ENCODE data around the gene SAT2.
"Not testable (repeated sequence)": the region's sequence is repeated elsewhere in the genome, so short reads cannot be mapped to it uniquely, and the experiment has no call there.

SAT2 gene

DNA sequence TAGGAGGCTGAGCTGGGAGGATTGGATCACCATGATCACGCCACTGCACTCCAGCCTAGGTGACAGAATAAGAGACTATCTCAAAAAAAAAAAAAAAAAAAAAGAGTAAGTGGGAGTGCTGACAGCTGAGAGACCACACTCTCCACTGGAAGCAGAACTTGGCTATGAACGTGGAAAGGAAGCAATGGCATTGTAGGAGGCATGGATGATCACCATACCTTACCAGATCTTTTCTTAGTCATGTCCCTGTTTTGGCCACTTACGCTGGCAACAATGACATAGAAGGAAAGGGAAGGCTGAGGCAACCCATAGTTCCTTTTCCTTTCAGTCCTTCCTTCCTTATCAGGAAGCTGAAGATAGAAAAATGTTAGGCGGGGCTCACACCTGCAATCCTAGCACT, 19.4 kb upstream of the SAT2 start:
- Histone ChIP-seq H3K4me1 (ENCODE audit: insufficient read depth, poor library complexity, severe bottlenecking) (no peaks in the 10 kb centered on the region), H3K9me3 (ENCODE audit: severe bottlenecking) (no peaks in the 10 kb centered on the region), H3K36me3 (ENCODE audit: low read depth) (no peaks in the 10 kb centered on the region), H3K27me3 (ENCODE audit: insufficient read depth, poor library complexity, severe bottlenecking) (peaks cover 24% of the 10 kb centered on the region), H3K27ac (ENCODE audit: poor library complexity, severe bottlenecking) (no peak overlapping the region), H3K4me3 (ENCODE audit: severe bottlenecking) (no peak overlapping the region)
- DNase-seq (ENCODE audit: low spot score) (no peak), ATAC-seq (ENCODE audit: low read depth) (no peak)
- TF ChIP-seq, protein P1, sequence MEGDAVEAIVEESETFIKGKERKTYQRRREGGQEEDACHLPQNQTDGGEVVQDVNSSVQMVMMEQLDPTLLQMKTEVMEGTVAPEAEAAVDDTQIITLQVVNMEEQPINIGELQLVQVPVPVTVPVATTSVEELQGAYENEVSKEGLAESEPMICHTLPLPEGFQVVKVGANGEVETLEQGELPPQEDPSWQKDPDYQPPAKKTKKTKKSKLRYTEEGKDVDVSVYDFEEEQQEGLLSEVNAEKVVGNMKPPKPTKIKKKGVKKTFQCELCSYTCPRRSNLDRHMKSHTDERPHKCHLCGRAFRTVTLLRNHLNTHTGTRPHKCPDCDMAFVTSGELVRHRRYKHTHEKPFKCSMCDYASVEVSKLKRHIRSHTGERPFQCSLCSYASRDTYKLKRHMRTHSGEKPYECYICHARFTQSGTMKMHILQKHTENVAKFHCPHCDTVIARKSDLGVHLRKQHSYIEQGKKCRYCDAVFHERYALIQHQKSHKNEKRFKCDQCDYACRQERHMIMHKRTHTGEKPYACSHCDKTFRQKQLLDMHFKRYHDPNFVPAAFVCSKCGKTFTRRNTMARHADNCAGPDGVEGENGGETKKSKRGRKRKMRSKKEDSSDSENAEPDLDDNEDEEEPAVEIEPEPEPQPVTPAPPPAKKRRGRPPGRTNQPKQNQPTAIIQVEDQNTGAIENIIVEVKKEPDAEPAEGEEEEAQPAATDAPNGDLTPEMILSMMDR (IDR thresholded peaks at IDR 0.05; ENCODE audit: poor library complexity, severe bottlenecking): no peak

DNA sequence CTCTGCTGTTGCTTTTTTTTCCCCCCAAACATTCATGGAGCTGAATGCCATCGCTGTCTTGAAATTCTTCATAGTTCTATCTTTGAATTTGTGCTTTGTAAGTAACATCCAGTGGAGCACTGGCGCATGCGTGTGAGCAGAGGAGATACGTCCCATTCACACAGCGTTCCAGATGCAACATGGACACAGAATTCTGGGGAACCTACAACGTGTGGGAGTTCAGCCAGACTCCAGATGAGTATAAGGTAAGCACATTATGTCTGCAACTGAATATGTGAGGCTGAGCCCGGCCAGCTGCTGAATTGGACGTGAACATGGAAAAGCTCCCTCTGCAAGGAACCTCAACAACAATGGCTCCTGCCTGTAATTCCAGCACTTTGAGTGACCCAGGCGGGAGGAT, 18.8 kb upstream of the SAT2 start:
- DNase-seq (ENCODE audit: low spot score): no peak
- Histone ChIP-seq H3K4me1 (ENCODE audit: insufficient read depth, poor library complexity, severe bottlenecking) (no peaks in the 10 kb centered on the region), H3K36me3 (ENCODE audit: low read depth) (no peaks in the 10 kb centered on the region), H3K27me3 (ENCODE audit: insufficient read depth, poor library complexity, severe bottlenecking) (peaks cover 18% of the 10 kb centered on the region), H3K4me3 (ENCODE audit: severe bottlenecking) (no peak overlapping the region), H3K27ac (ENCODE audit: poor library complexity, severe bottlenecking) (no peak overlapping the region), H3K9me3 (ENCODE audit: severe bottlenecking) (no peaks in the 10 kb centered on the region)
- ATAC-seq (ENCODE audit: low read depth): no peak
- TF ChIP-seq, protein P1 (IDR thresholded peaks at IDR 0.05; ENCODE audit: poor library complexity, severe bottlenecking): no peak

- H3K27ac ChIP-seq (ENCODE audit: poor library complexity, severe bottlenecking): no peak overlapping the region
- no peak overlapping the region for H3K4me3 ChIP-seq (ENCODE audit: severe bottlenecking)
- H3K9me3 ChIP-seq (ENCODE audit: severe bottlenecking): no peaks in the 10 kb centered on the region
- ATAC-seq (ENCODE audit: low read depth): no peak
- H3K4me1 ChIP-seq (ENCODE audit: insufficient read depth, poor library complexity, severe bottlenecking): no peaks in the 10 kb centered on the region
- peaks cover 1% of the 10 kb centered on the region for H3K27me3 ChIP-seq (ENCODE audit: insufficient read depth, poor library complexity, severe bottlenecking)
- H3K36me3 ChIP-seq (ENCODE audit: low read depth): no peaks in the 10 kb centered on the region
- TF ChIP-seq, protein P1 (IDR thresholded peaks at IDR 0.05; ENCODE audit: poor library complexity, severe bottlenecking): no peak
- no peak for DNase-seq (ENCODE audit: low spot score)
Measured at GRCh38 chr17:7644775-7645174, 17.2 kb upstream of the SAT2 start.

DNA sequence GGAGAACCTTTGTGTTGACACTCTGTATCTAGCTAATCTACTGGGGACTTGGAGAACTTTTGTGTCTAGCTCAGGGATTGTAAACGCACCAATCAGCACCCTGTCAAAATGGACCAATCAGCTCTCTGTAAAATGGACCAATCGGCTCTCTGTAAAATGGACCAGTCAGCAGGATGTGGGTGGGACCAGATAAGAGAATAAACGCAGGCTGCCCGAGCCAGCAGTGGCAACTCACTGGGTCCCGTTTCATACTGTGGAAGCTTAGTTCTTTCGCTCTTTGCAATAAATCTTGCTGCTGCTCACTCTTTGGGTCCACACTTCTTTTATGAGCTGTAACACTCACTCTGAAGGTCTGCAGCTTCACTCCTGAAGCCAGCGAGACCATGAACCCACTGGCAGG, 14.0 kb upstream of the SAT2 start:
- H3K9me3 ChIP-seq (ENCODE audit: severe bottlenecking); DNase-seq (ENCODE audit: low spot score); H3K4me3 ChIP-seq (ENCODE audit: severe bottlenecking); H3K4me1 ChIP-seq (ENCODE audit: insufficient read depth, poor library complexity, severe bottlenecking); H3K36me3 ChIP-seq (ENCODE audit: low read depth); H3K27ac ChIP-seq (ENCODE audit: poor library complexity, severe bottlenecking); H3K27me3 ChIP-seq (ENCODE audit: insufficient read depth, poor library complexity, severe bottlenecking); ATAC-seq (ENCODE audit: low read depth): not testable (repeated sequence)

GRCh38 chr17:7640783-7641182, 13.2 kb upstream of the SAT2 start:
- ATAC-seq (ENCODE audit: low read depth) (no peak), DNase-seq (ENCODE audit: low spot score) (no peak)
- Histone ChIP-seq H3K4me1 (ENCODE audit: insufficient read depth, poor library complexity, severe bottlenecking) (no peaks in the 10 kb centered on the region), H3K27ac (ENCODE audit: poor library complexity, severe bottlenecking) (no peak overlapping the region), H3K36me3 (ENCODE audit: low read depth) (no peaks in the 10 kb centered on the region), H3K4me3 (ENCODE audit: severe bottlenecking) (no peak overlapping the region), H3K9me3 (ENCODE audit: severe bottlenecking) (no peaks in the 10 kb centered on the region), H3K27me3 (ENCODE audit: insufficient read depth, poor library complexity, severe bottlenecking) (no peaks in the 10 kb centered on the region)
- TF ChIP-seq, protein P1 (IDR thresholded peaks at IDR 0.05; ENCODE audit: poor library complexity, severe bottlenecking): no peak
